HG03378 (cell line): ENCODE results near the gene IGSF5.
"Not testable (repeated sequence)": the region's sequence is repeated elsewhere in the genome, so short reads cannot be mapped to it uniquely, and the experiment has no call there.

Experiments
- ATAC-seq: cut with Tn5 transposase; IDR thresholded peaks from one replicate; pipeline ENCODE4 v1.9.1; 2021; ENCODE audit warnings: mild to moderate bottlenecking, moderate library complexity; ENCODE audit not compliant: unreplicated experiment

The IGSF5 gene

DNA sequence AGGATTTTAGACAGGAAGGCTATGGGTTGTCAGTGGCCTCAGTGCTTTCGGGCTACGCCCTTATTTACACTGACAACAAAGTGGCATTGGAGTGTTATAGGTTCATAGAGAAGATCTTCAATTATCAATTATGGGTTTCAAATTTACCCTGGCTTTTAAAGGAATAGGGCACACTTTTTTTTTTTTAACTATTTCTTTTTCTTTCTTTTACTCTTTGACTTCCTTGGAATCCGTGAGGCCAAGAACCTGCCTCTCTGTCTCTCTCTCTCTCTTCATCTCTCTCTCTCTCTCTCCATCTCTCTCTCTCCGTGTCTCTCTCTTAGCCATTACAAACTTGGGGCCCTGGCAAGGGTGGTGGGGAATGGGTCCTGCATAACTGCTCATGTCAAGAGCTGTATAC is at the start of gene IGSF5:
TSS of gene IGSF5 (plus strand) at position 301 of the 400 bp plus-strand sequence. CDS start 327 bp downstream, outside the sequence.
- ATAC-seq = not testable (repeated sequence)

DNA sequence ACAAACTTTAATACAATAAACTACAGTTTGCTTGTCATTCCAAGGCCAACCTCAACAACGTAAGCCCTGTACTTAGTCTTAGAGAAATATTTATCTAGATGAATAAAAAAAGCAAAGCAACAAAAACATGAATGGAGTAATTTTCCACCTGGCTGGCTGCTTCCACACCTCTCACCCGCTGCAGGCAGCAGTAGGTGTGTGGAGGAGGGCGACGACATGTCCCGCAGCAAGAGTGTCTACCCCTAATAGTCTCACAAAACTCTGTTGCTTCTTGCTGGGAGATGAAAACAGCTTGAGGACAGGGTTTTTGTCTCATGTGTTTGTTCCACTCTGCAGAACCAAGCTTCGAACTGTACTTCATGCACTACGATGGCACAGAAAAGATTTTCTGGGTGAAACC is 48.8 kb upstream of the IGSF5 start:
- no peak for ATAC-seq

DNA sequence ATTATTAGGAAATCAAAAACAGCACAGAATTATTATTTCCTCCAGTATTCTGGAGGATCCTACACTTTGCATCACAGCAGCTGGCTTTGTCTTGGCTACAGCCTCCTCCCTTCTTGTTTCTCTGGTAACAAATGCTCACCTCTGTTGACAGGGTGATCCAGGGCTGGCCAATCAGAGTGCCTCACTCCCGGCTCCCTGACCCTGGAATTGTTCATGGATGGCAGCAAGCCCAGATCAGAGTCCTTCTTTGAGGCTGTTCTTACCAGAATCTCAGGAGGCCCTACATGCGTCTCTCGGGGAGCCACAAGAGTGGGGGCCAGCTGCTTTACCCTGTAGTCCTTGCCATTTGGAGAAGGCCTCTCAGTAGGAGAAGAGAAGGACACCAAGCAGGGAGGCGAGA is 48.4 kb upstream of the IGSF5 start:
- no peak for ATAC-seq

DNA sequence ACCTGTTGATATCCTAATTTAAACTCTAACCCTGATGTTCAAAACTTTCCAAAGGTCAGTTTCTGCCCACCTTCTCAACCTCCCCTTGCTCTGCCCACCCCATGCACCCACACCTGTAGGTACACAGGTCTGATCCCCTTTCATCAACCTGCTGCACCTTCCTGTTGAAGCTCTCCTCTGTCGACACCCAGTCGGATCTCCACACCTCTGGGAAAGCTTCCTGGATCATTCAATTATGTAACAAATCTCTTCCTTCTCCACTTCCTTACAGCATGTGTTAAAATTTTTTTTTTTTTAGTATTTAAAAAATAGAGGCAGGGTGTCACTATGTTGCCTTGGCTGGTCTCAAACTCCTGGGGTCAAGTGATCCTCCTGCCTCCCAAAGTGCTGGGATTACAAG is 44.7 kb upstream of the IGSF5 start:
- no peak for ATAC-seq

DNA sequence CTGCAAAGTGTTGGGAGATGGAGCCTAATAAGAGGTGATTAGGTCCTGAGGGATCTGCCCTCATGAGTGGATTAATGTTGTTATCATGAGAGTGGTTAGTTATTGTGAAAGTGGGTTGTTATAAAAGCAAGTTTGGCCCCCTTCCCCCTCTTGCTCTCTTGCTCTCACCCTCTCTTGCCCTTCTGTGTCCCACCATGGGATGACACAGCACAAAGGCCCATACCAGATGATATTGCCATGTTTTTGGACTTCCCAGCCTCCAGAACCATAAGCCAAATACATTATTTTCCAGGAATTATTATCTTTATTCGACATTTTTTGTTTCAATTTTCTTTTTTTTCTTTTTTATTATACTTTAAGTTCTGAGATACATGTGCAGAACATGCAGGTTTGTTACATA is 41.4 kb upstream of the IGSF5 start:
- no peak for ATAC-seq

DNA sequence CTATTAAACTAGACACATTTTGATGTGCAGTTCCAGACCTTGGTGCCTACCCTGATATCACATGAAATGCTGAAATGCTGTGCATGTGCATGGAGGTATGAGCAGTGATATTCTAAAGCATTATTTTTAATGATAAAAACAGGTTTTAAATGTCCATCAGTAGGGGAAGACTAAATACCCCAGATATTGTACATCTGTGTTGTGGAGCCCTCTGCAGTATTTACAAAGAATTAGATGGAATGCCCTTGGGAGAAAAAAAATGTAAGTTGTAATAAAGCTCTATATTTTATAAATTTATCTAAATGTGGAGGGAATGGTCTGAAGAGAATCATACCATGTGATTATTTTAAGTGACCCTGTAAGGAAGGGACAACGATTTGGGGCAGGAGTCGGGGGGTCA is 39.1 kb upstream of the IGSF5 start:
- no peak for ATAC-seq

DNA sequence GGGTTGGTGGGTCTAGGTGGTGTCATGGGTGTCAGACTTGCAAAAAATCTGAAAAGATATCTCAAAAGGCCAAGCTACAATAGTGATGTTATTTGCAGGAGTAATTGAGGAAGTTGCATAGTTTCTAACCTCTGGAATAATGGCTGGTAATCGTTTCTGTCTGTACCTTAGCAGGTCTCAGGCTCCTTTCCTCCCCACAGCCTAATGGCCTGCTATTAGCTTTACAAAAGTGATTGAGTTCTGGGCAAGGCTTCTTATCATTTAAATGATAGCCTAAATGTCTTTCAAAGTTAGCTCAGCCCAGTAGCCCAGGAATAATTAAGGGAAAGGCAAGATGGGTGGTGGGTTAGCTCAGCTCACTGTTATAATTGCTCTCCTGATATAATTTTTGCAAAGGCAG is 37.7 kb upstream of the IGSF5 start:
- ATAC-seq = no peak

DNA sequence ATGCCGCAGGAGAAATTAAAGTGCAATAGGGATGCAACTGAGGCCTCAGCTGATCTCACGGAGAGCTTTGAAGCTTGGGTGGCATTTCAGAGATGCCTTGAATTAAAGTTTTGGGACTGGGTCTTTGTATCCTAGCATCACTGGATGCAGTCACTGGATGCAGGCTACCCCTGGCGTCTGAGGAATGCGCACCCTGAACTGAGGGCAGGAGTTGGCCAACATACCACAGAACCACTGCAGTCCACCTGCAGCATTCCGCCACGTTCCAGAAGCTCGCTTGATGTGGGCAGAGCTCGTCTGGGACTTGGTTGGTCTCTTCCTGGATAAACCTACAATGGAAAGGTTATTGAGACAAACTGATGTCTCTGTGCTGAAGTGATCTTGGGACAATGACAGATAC is 34.1 kb upstream of the IGSF5 start:
- ATAC-seq = no peak

DNA sequence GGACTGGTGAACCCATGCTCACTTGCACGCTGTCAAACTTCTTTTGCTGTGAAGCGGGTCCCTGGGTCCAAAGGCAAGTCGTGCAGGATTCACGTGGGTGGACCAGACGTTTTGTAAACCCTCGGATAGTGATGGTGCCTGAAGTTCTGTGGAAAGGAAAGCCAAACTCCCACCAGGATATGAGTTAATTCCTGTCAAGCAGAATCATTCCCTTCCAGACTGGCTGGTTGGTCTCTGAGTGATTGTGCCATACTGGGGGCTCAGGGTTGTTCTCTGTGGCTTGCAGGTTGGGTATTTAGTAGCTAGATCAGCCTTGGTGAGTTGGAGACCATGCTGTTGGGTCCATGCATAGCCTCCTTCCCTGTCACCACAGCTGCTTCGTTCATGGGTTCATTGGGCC is 32.7 kb upstream of the IGSF5 start:
- ATAC-seq = no peak

DNA sequence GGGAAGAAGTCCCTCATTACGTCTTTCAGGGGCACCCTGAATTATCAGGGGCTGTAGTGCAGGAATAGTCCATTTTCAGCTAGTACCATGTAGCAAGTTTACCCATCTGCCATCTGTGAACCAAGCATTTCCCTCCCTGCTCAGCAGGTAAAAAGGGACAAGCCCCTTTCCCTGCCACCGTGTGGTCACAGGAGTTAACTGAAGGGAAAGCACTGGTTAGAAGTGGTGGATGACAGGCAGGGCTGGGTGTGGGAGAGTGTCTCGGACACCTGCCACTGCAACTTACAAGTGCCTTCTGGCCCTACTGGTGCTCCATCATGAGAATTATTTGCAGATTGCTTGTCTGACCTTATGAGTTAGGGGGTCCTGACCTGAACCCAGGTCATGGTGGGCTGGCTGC is 32.0 kb upstream of the IGSF5 start:
- ATAC-seq = no peak

DNA sequence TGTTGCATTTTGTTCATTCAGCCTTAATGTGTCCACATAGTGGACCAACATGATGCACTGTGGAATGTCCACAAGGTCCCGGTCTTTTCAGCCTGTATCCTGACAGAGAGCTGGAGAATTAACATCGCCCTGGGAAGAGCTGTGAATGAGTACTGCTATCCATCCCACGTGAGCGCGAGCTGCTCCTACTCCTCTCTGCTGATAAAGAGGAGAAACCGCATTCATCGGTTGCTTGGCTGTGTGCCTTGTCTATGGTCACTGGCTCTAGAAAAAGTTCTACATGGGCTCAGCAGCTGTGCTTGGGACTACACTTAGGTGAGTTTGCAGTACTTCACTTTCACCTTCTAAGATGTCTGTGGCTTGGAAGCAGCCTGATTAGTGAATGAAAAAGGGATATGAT is 31.1 kb upstream of the IGSF5 start:
- ATAC-seq = no peak

DNA sequence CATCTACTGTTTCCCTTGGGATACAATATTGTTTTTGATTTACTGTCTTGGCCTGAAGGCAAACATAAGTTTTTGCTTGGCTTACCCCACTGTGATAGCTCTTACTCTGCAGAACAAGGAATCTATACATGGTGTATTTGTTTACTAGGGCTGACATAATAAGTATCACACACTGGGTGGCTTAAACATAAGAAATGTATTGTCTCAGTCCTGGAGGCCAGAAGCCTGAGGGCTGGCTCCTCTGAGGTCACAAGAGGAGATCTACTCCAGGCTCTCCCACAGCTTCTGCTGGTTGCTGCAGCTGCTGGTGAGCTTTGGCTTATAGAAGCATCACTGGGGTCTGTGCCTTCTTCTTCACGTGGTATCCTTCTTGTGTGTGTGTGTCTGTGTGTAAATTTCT is 30.7 kb upstream of the IGSF5 start:
- no peak for ATAC-seq

DNA sequence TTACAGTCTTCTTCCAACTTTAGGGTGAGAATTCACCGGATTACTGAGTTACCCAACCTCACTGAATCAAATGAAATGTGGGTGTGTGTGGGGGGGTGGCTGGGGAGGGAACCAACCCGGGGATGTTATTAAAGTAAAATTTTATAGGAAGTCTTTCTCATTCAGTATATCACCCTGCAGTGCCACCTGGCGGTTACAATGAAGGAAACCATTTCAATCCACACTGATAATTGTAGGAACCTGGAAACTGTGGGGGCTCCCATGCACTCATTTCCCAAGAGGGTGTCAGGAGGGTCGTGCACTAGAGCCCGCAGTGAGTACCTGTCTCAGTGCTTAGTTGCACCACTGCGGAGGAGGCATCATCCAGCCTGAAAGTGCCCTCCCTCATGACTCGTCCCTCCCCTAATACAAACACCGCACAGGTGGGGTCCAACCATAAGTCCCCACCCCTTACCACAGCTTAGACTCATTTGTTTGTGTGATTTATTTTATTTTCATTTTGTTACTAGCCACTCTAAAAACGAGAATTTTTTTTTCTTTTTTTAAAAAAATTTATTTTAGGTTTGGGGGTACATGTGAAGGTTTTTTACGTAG is 29.1 kb upstream of the IGSF5 start:
- ATAC-seq = no peak

DNA sequence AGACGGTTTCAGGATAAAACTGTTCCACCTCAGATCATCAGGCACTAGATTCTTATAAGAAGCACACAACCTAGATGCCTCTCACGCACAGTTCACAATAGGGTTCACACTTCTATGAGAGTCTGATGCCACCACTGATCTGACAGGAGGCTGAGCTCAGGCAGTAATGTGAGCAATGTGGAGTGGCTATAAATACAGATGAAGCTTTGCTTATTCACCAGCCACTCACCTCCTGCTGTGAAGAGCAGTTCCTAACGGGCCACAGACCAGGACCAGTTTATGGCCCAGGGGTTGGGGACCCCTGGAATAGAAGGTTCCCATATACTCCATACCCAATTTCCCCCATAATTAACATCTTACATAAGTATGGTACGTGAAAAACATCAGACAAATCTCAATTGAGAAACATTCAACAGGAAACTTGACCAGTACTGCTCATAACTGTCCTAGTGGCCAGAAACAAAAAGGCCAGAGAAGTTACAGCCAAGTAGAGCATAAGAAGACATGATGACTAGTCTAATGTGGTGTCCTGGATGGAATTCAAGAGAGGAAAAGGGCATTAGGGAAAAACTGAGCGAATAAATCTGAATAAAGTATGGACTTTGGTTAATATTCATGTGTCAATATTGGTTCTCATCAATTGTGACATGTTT is 24.7 kb upstream of the IGSF5 start:
- no peak for ATAC-seq

DNA sequence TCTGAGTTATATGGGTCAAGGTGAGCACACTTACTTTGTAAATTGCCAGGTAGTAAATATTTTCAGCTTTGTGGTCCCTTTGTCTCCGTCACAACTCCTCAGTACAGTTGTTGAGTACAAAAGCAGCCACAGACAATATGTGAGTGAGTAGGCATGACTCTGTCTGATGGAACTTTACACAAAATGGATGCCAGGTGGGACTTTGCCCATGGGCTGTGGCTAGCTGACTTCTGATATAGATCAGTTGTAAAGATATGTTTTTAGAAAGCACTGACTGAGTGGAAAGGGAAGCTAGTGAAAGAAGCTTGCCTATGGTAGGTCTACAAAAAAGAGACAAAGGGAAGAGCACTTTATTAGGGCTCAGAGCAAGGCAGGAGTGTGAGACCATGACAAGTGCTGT is 23.1 kb upstream of the IGSF5 start:
- no peak for ATAC-seq

DNA sequence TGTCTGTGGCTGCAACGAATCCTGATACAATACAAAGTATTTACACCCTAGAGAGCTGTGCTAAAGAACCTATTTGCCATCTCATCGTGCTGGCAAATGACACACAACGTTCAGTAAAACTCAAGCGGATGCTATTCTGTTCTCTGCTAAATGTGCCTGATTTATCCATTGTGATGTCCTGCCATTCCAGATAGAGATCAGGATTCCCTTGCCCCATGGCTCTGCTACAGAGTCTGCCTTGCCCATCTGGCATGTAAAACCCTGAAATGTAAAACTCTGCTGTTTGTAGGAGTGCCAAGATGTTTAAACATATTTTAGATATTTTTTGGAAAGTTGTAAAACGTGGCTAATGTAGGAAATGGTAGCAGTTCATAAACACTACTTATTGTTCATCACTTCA is 20.0 kb upstream of the IGSF5 start:
- no peak for ATAC-seq

DNA sequence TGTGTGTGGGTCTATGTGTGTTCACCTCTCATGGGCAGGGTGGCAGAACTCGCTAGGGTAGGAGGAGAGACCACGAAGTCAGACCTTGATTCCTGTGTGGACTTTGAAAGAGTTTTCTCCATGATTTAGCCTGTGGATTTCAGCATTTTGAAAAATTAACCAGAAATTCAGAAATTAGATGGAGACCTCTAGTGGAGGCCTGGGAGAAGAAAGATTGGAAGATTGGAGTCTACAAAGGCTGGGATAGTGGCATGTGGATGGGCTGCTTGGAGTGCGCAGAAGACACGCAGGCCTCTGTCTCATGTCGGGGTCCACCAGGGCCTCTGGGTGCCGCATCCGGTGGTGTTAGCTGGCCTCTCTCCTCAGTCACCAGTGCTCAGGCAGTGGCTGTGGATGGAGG is 18.9 kb upstream of the IGSF5 start:
- no peak for ATAC-seq

DNA sequence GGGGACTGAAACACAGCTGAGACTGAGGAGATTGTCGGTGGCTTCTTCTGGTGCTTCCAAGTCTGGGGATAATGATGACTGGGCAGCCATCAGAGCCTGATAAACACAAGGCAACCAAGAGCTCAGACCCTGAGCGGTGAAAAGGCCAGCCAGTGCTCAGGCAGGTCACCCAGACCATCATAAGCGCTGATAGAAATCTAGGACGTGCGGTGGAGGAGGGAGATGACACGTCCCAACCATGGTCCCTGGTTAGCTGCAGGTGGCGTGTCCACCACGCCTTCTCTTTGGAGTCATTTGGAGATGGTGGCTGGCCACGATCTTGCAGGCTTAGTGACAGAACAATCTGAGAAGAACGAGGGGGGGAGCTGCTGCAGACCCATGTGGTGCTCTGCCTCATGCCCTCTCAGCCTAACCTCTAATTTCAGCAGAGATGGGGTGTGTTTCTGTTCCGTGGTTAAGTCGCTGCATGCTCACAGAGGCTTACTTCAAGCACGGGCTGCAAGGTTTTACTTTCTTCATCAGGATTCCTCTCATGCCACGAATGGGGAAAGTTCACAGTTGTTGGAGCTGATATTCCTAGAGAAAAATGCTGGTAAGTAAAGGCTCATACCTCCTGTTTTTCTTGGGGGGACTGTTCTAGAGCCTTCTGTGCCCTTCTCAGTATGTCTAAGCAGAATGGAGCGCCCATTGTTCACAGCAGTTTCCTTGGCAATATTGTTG is 17.4 kb upstream of the IGSF5 start:
- ATAC-seq = no peak

DNA sequence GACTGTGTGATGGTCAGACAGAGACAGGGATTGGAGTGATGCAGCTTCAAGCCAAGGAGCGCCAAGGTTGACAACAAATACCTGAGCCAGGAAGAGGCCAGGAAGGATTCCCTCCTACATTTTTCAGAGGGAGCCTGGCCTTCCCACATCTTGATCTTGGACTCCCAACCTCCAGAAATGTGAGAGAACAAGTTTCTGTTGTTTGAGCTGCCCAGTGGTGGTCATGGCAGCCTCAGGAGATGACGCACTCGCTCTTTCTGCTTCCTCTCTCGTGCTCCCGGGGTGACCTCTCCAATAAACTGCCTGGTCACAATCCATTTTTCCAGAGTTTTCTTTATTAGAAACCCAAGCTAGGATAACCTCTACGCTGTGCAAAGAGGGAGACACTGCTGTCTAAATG is 16.6 kb upstream of the IGSF5 start:
- ATAC-seq = no peak

DNA sequence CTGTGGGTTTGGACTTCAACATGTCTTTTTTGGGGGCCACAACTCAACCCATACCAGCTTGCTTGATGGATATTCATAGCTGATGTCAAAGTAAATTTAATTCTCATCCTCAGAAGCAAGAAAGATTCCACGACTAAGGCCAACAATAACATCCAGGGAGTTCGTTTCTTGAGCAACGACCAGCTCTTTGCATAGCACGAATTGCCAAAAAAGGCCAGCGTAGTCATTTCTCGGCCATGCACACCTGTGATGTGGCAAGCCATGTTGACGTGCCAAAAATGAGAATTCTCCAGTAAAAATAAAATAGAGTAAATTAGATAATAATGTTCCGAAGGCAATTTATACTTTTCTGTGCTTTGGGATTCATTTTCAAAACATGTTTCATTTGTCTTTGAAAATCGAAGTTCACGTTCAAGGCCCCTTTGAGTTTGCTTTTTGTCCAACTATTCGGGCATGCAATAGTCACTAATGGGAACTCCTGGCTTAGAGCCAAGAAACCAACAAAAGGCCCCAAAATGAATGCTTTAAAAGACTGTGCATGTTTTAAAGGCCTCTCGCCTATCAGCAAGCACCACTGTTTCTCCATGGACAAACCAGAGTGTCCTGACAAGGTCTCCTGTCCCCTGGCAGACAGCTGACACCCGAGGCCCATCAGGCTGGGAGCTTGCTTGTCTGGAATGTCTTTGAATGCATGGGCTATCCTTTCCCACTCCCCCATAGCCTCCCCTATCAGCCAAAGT is 14.4 kb upstream of the IGSF5 start:
- no peak for ATAC-seq

DNA sequence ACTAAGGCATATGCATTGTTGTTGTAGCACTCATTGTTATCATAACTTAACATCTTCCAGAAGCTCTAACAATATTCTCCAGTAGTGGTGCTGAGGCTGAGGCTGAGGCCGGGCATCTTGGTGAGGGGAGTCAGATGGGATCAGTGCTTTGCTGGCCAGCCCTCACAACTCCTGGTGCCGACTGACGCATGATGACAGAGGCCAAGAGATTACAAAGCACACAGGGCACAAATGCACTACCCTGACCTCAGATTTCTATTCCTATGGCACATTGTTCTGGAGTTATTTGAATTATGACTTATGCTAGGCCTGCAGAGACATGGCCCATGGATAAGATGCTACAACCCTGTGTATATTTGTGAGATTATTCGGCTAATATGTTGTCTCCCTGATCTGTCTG is 8.3 kb upstream of the IGSF5 start:
- ATAC-seq = no peak
